ENCODE data around the gene SIAE. TPM values are rescaled to one million over a fixed set of nuclear protein-coding genes. Genes with fewer than 3 reads are reported as not detected.

Gene SIAE
- total RNA-seq, 1 experiment from 2014 or later = 5.6 TPM

GRCh38 chr11:124627546-124627945, 46.0 kb downstream of the SIAE start:
- Histone ChIP-seq H2AFZ (ENCODE audit: low read length) (no peak overlapping the region), H2BK15ac (ENCODE audit: low read depth, low read length) (no peak overlapping the region), H3K9me3 (ENCODE audit: control insufficient read depth, low read depth, low read length) (no peaks in the 10 kb centered on the region), H3K23ac (ENCODE audit: insufficient read length, low read depth, low read length) (no peak overlapping the region), H3K79me2 (ENCODE audit: insufficient read depth, low read length) (no peaks in the 10 kb centered on the region; the same call in 1 of the 2 replicates), H3K4ac (ENCODE audit: low read depth, low read length) (no peak overlapping the region), H3K27me3 (ENCODE audit: insufficient read depth, low read length) (no peaks in the 10 kb centered on the region), H3K14ac (ENCODE audit: insufficient read depth, low read length) (no peak overlapping the region), H3K9ac (ENCODE audit: extremely low read depth, insufficient read length, low read length) (no peak overlapping the region), H3K23me2 (ENCODE audit: insufficient read length, low read depth, low read length, poor library complexity, severe bottlenecking) (no peaks in the 10 kb centered on the region), H3K4me1 (ENCODE audit: insufficient read depth, low read length) (no peaks in the 10 kb centered on the region), H2AK5ac (ENCODE audit: insufficient read length, low read length) (no peak overlapping the region), H3T11ph (ENCODE audit: low read length) (no peak overlapping the region), H4K5ac (ENCODE audit: insufficient read length, low read depth, low read length) (no peak overlapping the region), H3K18ac (ENCODE audit: insufficient read length, low read depth, low read length) (no peak overlapping the region), H2BK5ac (ENCODE audit: insufficient read length, low read length) (no peak overlapping the region), H4K91ac (ENCODE audit: insufficient read length, low read depth, low read length) (no peak overlapping the region), H3K4me2 (ENCODE audit: insufficient read depth, insufficient read length, low read length) (no peak overlapping the region), H3K79me1 (ENCODE audit: insufficient read depth, low read depth, low read length, poor library complexity, severe bottlenecking) (peaks cover 3% of the 10 kb centered on the region), H4K8ac (replicated peaks; ENCODE audit: insufficient read length, low read depth, low read length) (no peak overlapping the region), H4K20me1 (ENCODE audit: control insufficient read depth, insufficient read depth, insufficient read length) (no peaks in the 10 kb centered on the region), H2BK12ac (ENCODE audit: insufficient read length, low read depth, low read length) (no peak overlapping the region), H2BK20ac (ENCODE audit: low read depth, low read length, poor library complexity, severe bottlenecking) (no peak overlapping the region), H3K27ac (ENCODE audit: insufficient read length, low read depth, low read length) (no peak overlapping the region), H3K56ac (ENCODE audit: insufficient read length, low read depth, low read length) (no peak overlapping the region), H2BK120ac (ENCODE audit: low read depth, low read length, poor library complexity, severe bottlenecking) (no peak overlapping the region)
- Mint-ChIP-seq H3K4me3 (no peak overlapping the region), H3K9me3 (no peaks in the 10 kb centered on the region), H3K27me3 (ENCODE audit: low read depth) (no peaks in the 10 kb centered on the region), H3K27ac (no peak overlapping the region), H3K36me3 (ENCODE audit: insufficient read depth in 1 of 3, low read depth in 3 of 3) (peaks cover 27 to 64% (median 63%) of the 10 kb centered on the region in 3 experiments; a peak in 6 of 7 replicates), H3K4me1 (peaks cover 8% of the 10 kb centered on the region in 2 experiments)
- DNase-seq = no peak
- no CpG with 5 or more reads among the region's 5 CpGs for WGBS (ENCODE audit: extremely low coverage, insufficient read length, low lambda C conversion rate)
- TF ChIP-seq, protein P1, sequence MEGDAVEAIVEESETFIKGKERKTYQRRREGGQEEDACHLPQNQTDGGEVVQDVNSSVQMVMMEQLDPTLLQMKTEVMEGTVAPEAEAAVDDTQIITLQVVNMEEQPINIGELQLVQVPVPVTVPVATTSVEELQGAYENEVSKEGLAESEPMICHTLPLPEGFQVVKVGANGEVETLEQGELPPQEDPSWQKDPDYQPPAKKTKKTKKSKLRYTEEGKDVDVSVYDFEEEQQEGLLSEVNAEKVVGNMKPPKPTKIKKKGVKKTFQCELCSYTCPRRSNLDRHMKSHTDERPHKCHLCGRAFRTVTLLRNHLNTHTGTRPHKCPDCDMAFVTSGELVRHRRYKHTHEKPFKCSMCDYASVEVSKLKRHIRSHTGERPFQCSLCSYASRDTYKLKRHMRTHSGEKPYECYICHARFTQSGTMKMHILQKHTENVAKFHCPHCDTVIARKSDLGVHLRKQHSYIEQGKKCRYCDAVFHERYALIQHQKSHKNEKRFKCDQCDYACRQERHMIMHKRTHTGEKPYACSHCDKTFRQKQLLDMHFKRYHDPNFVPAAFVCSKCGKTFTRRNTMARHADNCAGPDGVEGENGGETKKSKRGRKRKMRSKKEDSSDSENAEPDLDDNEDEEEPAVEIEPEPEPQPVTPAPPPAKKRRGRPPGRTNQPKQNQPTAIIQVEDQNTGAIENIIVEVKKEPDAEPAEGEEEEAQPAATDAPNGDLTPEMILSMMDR (conservative IDR thresholded peaks at IDR 0.05) = no peak
